Gastroesophageal sphincter (tissue), 4 donors: ENCODE data around the gene ARMC8. TPM values are rescaled to one million over a fixed set of nuclear protein-coding genes. Genes with fewer than 3 reads are reported as not detected.
A peak's percentile ranks its signal among the peaks of the same experiment; 100 is the strongest.
"Not testable (repeated sequence)": the region's sequence is repeated elsewhere in the genome, so short reads cannot be mapped to it uniquely, and the experiment has no call there.

ENCODE experiments used
- ATAC-seq: fragments of 150-250 bp; one replicate; pipeline ENCODE4 v1.9.1; 2016; ENCODE audit warnings: mild to moderate bottlenecking, moderate library complexity
- H3K27ac ChIP-seq, 4 donors: fragments of 200-600 bp; sonication (generic) in 3 of 4; 1 replicate in 3 of 4; 2 replicates in 1 of 4; pipeline ENCODE4 v1.5.1; 2016 to 2019
- H3K27me3 ChIP-seq: fragments of 200-600 bp; sonication (generic); one replicate; pipeline ENCODE4 v1.5.1; 2019
- H3K36me3 ChIP-seq, 2 donors: fragments of 200-600 bp; sonication (generic); one replicate each; pipeline ENCODE4 v1.5.1; 2019; ENCODE audit warnings: control low read depth in 1 of 2
- H3K4me1 ChIP-seq, 3 donors: fragments of 200-600 bp; sonication (generic); 1 replicate in 2 of 3; 2 replicates in 1 of 3; pipeline ENCODE4 v1.5.1; 2016 to 2019; ENCODE audit warnings: control low read depth in 2 of 3
- H3K4me3 ChIP-seq, 2 donors: fragments of 200-600 bp; sonication (generic); one replicate each; pipeline ENCODE4 v1.5.1; 2019; ENCODE audit warnings: mild to moderate bottlenecking in 1 of 2, moderate library complexity in 1 of 2
- H3K9me3 ChIP-seq, 3 donors: fragments of 200-600 bp; sonication (generic); one replicate each; pipeline ENCODE4 v1.5.1; 2017 to 2019; ENCODE audit warnings: control low read depth in 2 of 3
- EP300 ChIP-seq: sonication (generic); formaldehyde crosslinking; IDR thresholded peaks from one replicate; pipeline ENCODE4 v1.6.1; 2017; ENCODE audit warnings: antibody characterized with exemption, mild to moderate bottlenecking
- POLR2A ChIP-seq, 2 donors: fragments of 450-650 bp; IDR thresholded peaks; one replicate each; pipeline ENCODE4 v1.6.1; 2017; ENCODE audit warnings: antibody characterized with exemption in 2 of 2, mild to moderate bottlenecking in 2 of 2, moderate library complexity in 1 of 2
- POLR2AphosphoS5 ChIP-seq: sonication (generic); formaldehyde crosslinking; IDR thresholded peaks from one replicate; pipeline ENCODE4 v1.6.1; 2017; ENCODE audit warnings: antibody characterized with exemption
- WGBS, 2 donors: methylation state at CpG; one replicate each; pipeline ENCODE4 v1.1.5; 2018; ENCODE audit warnings: low coverage in 1 of 2; 5-methylcytosine and 5-hydroxymethylcytosine counted together
- total RNA-seq, 4 donors: library from RNA; depleted of rRNA; stranded (reverse); fragments of >200 nt; gene quantifications; one replicate each; pipeline ENCODE4 v1.1.0, GENCODE V29; 2016
- TF ChIP-seq, protein P1 (sequence below), 4 experiments: fragments of 200-600 bp in 2 of 4; fragments of 450-650 bp in 2 of 4; sonication (generic) in 1 of 4; IDR thresholded peaks; one replicate each; pipeline ENCODE4 v1.5.1; 2017 to 2019; ENCODE audit warnings: antibody characterized with exemption in 4 of 4, mild to moderate bottlenecking in 2 of 4, moderate library complexity in 2 of 4

Gene ARMC8, protein sequence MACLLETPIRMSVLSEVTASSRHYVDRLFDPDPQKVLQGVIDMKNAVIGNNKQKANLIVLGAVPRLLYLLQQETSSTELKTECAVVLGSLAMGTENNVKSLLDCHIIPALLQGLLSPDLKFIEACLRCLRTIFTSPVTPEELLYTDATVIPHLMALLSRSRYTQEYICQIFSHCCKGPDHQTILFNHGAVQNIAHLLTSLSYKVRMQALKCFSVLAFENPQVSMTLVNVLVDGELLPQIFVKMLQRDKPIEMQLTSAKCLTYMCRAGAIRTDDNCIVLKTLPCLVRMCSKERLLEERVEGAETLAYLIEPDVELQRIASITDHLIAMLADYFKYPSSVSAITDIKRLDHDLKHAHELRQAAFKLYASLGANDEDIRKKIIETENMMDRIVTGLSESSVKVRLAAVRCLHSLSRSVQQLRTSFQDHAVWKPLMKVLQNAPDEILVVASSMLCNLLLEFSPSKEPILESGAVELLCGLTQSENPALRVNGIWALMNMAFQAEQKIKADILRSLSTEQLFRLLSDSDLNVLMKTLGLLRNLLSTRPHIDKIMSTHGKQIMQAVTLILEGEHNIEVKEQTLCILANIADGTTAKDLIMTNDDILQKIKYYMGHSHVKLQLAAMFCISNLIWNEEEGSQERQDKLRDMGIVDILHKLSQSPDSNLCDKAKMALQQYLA
- 100 to 1,000 TPM in 2 of 4 donors, 10 to 100 TPM in 2; 76.0 to 102 (median 91.6) TPM for total RNA-seq

DNA sequence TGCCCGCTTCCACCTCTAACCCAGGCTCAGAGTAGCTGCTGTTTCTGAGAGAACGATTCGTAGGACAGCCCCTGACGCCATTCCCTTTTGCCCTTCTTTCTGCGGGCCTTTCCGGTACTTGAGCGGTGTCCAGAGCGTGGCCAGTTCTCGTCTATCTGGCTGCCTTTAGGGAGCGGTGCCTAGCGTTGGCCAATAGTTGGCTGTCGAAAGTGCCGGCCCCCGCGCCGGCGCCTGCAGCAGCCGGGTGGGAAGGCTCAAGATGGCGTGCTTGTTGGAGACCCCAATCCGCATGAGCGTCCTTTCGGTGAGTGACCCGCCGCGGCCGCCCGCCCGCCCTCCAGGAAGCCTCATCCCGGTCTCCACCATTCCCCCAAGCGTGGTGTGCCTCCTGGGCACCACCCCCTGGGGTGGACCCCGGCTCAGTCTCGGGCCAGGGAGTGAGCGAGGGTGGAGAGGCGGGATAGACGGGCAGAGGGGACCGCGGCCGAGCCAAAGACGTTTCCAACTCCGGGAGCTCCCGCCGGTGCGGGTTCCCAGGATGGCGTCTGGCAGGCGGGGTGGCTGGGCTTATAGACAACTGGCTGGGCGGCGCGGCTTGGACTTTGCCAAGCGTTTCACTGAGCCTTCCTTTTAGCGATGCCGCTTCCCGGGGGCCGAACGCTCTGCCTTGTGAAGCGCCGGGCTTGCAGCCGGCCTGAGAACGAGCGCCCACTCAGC, at the start of gene ARMC8:
Gene ARMC8 (plus strand): TSS at position 6 of the 717 bp plus-strand sequence. CDS start 254 bp downstream, at position 260.
- 0 to 10% methylated on average over 2 to 6 of the region's 59 CpGs for WGBS, 2 donors
- peak within 1 kb of the TSS; percentile 95 to 99 (median 98) for H3K27ac ChIP-seq

DNA sequence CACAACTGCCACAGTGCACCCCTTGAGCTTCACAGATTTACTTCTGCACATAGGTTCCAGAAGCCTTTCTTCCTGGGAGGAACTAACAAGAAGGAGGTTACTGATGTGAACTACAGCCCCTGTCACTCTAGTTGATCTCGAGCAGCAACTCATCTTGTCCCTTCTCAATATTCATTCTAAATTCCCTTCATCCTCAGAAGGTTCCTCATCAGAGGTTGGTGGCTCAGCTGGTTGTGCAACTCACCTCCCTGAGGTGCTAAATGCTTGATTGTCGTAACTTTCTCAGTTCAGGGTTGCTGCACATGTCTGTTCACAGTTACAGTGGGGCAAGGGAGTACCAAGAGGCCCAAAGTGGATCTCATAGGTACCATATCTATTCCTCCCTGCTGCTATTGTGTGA, 49.2 kb upstream of the ARMC8 start:
- H3K27me3 ChIP-seq: no peaks in the 10 kb centered on the region
- H3K4me1 ChIP-seq: no peaks in the 10 kb centered on the region
- no peak overlapping the region for H3K27ac ChIP-seq
- no peak overlapping the region for H3K4me3 ChIP-seq
- no peak for ATAC-seq
- TF ChIP-seq POLR2AphosphoS5 (no peak), POLR2A (IDR thresholded peaks at IDR 0.05) (no peak), EP300 (no peak)
- TF ChIP-seq, protein P1, sequence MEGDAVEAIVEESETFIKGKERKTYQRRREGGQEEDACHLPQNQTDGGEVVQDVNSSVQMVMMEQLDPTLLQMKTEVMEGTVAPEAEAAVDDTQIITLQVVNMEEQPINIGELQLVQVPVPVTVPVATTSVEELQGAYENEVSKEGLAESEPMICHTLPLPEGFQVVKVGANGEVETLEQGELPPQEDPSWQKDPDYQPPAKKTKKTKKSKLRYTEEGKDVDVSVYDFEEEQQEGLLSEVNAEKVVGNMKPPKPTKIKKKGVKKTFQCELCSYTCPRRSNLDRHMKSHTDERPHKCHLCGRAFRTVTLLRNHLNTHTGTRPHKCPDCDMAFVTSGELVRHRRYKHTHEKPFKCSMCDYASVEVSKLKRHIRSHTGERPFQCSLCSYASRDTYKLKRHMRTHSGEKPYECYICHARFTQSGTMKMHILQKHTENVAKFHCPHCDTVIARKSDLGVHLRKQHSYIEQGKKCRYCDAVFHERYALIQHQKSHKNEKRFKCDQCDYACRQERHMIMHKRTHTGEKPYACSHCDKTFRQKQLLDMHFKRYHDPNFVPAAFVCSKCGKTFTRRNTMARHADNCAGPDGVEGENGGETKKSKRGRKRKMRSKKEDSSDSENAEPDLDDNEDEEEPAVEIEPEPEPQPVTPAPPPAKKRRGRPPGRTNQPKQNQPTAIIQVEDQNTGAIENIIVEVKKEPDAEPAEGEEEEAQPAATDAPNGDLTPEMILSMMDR (IDR thresholded peaks at IDR 0.05): no peak
- H3K9me3 ChIP-seq: no peaks in the 10 kb centered on the region
- no peaks in the 10 kb centered on the region for H3K36me3 ChIP-seq
- 82 to 100% methylated on average over 1 to 2 of the region's 2 CpGs for WGBS, 2 donors

More for the DNA sequence above, at the start of gene ARMC8:
- Histone ChIP-seq H3K9me3 (no peaks in the 10 kb centered on the region), H3K4me1 (peaks cover 7 to 46% (median 12%) of the 10 kb centered on the region in 3 donors), H3K4me3 (peak within 1 kb of the TSS; percentile 95), H3K27me3 (no peaks in the 10 kb centered on the region), H3K36me3 (peaks cover 0 to 6% of the 10 kb centered on the region in 2 donors)
- no peak for TF ChIP-seq EP300
- TF ChIP-seq POLR2A (IDR thresholded peaks at IDR 0.05): peak; percentile 51 to 55
- TF ChIP-seq, protein P1 (IDR thresholded peaks at IDR 0.05): no peak
- peak; percentile 91 for TF ChIP-seq POLR2AphosphoS5
- ATAC-seq: peak; percentile 61

DNA sequence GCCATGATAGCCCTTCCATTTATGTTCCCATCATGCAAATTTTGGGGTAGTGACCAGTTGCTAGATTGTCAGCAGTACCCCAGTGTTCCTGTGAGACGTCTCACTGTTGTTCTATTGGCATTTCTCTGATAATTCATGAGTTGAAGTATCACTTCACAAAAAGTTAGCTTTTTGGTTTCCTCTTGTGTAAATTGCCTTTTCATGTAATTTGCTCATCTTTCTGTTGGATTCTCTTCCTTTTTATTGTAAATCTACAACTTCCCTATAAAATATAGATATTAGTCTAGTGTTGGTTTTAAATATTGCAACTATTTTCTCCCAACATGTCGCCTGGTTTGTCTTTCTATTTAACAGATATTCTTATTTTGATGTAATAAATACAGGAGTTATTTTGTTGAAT, 47.4 kb upstream of the ARMC8 start:
- WGBS, 2 donors: 41 to 50% methylated on average over 2 of the region's 2 CpGs
- H3K36me3 ChIP-seq: no peaks in the 10 kb centered on the region
- H3K27ac ChIP-seq: no peak overlapping the region
- TF ChIP-seq EP300 (no peak), POLR2AphosphoS5 (no peak), POLR2A (IDR thresholded peaks at IDR 0.05) (no peak)
- TF ChIP-seq, protein P1 (IDR thresholded peaks at IDR 0.05): no peak
- ATAC-seq: no peak
- peaks cover 0 to 5% (median 0%) of the 10 kb centered on the region in 3 donors for H3K9me3 ChIP-seq
- no peaks in the 10 kb centered on the region for H3K4me1 ChIP-seq
- no peak overlapping the region for H3K4me3 ChIP-seq
- H3K27me3 ChIP-seq: no peaks in the 10 kb centered on the region

DNA sequence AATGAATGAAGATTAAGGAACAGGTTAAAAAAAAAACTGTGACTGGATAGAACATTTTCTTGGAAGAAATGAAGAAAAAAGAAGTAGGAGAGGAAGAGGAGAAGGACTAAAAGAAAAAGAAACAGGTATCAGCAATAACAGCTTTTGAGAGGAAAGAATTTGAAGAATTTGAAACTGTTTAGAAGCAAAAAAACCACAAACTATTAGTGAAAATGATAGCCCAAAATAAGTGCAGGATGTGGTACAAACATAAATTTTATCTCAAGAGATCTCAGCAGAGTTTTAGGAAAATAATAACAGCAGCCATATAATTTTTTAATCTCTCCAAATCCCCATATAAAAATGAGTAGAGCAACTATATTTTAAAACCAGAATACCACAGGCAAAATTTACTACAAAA, 46.2 kb upstream of the ARMC8 start:
- Histone ChIP-seq H3K27me3 (no peaks in the 10 kb centered on the region), H3K27ac (no peak overlapping the region), H3K4me1 (no peaks in the 10 kb centered on the region), H3K4me3 (no peak overlapping the region), H3K9me3 (peaks cover 0 to 5% (median 0%) of the 10 kb centered on the region in 3 donors), H3K36me3 (no peaks in the 10 kb centered on the region)
- TF ChIP-seq, protein P1 (IDR thresholded peaks at IDR 0.05): no peak
- TF ChIP-seq POLR2A (IDR thresholded peaks at IDR 0.05) (no peak), EP300 (no peak)
- ATAC-seq: no peak

DNA sequence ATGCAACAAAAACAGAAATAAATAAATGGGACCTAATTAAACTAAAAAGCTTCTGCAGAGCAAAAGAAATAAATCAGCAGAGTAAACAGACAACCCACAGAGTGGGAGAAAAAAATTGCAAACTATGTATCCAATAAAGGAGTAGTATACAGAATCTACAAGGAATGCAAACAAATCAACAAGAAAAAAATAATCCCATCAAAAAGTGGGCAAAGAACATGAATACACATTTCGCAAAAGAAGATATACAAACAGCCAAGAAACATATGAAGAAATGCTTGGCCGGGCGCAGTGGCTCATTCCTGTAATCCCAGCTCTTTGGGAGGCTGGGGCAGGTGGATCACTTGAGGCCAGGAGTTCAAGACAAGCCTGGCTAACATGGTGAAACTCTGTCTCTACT, 44.9 kb upstream of the ARMC8 start:
- 94 to 97% methylated on average over 3 of the region's 3 CpGs for WGBS, 2 donors
- H3K9me3 ChIP-seq, ATAC-seq, H3K4me3 ChIP-seq, H3K4me1 ChIP-seq, H3K36me3 ChIP-seq, H3K27me3 ChIP-seq, H3K27ac ChIP-seq: not testable (repeated sequence)
